Central memory CD4-positive, alpha-beta T cell (primary cell): ENCODE data around the gene SCD5.

Experiments
- DNase-seq: peaks from one replicate; pipeline ENCODE4 v3.0.0; 2022

Gene SCD5

GRCh38 chr4:82792912-82793649 is 5.5 kb downstream of the SCD5 start:
- DNase-seq, result no peak

GRCh38 chr4:82791179-82791578 is 7.4 kb downstream of the SCD5 start:
- DNase-seq, result no peak

GRCh38 chr4:82790060-82790660 is 8.4 kb downstream of the SCD5 start:
- no peak for DNase-seq

GRCh38 chr4:82789025-82789776 is 9.4 kb downstream of the SCD5 start:
- no peak for DNase-seq

GRCh38 chr4:82787342-82787741 is 11.3 kb downstream of the SCD5 start:
- DNase-seq, result no peak

- no peak for DNase-seq
These were observed 11.8 kb downstream of the SCD5 start for GRCh38 chr4:82786828-82787227.

- no peak for DNase-seq
These were observed 12.8 kb downstream of the SCD5 start for GRCh38 chr4:82785611-82786400.

GRCh38 chr4:82784681-82785610 is 13.7 kb downstream of the SCD5 start:
- no peak for DNase-seq

- no peak for DNase-seq
These were observed 15.8 kb downstream of the SCD5 start for GRCh38 chr4:82782626-82783345.

GRCh38 chr4:82780752-82781231 is 17.8 kb downstream of the SCD5 start:
- DNase-seq, result no peak

- no peak for DNase-seq
These were observed 18.3 kb downstream of the SCD5 start for GRCh38 chr4:82780170-82780751.

- DNase-seq, result no peak
These were observed 19.6 kb downstream of the SCD5 start for GRCh38 chr4:82779032-82779431.

GRCh38 chr4:82777857-82778525 is 20.6 kb downstream of the SCD5 start:
- no peak for DNase-seq

- no peak for DNase-seq
These were observed 21.6 kb downstream of the SCD5 start for GRCh38 chr4:82776925-82777542.

- DNase-seq, result no peak
These were observed 23.4 kb downstream of the SCD5 start for GRCh38 chr4:82775243-82775642.

GRCh38 chr4:82774711-82775171 is 23.9 kb downstream of the SCD5 start:
- no peak for DNase-seq

GRCh38 chr4:82773057-82773456 is 25.5 kb downstream of the SCD5 start:
- no peak for DNase-seq

GRCh38 chr4:82770607-82771006 is 28.0 kb downstream of the SCD5 start:
- no peak for DNase-seq

GRCh38 chr4:82765134-82765533 is 33.5 kb downstream of the SCD5 start:
- DNase-seq, result no peak

- no peak for DNase-seq
These were observed 37.4 kb downstream of the SCD5 start for GRCh38 chr4:82761229-82761628.
